ENCODE measurements around the gene TNKS1BP1.
"Not testable (repeated sequence)": the region's sequence is repeated elsewhere in the genome, so short reads cannot be mapped to it uniquely, and the experiment has no call there.

Gene TNKS1BP1

GRCh38 chr11:57310630-57311086, 14.1 kb downstream of the TNKS1BP1 start:
- DNase-seq = no peak

- DNase-seq = no peak
Observed at GRCh38 chr11:57310091-57310490, 14.7 kb downstream of the TNKS1BP1 start.

DNA sequence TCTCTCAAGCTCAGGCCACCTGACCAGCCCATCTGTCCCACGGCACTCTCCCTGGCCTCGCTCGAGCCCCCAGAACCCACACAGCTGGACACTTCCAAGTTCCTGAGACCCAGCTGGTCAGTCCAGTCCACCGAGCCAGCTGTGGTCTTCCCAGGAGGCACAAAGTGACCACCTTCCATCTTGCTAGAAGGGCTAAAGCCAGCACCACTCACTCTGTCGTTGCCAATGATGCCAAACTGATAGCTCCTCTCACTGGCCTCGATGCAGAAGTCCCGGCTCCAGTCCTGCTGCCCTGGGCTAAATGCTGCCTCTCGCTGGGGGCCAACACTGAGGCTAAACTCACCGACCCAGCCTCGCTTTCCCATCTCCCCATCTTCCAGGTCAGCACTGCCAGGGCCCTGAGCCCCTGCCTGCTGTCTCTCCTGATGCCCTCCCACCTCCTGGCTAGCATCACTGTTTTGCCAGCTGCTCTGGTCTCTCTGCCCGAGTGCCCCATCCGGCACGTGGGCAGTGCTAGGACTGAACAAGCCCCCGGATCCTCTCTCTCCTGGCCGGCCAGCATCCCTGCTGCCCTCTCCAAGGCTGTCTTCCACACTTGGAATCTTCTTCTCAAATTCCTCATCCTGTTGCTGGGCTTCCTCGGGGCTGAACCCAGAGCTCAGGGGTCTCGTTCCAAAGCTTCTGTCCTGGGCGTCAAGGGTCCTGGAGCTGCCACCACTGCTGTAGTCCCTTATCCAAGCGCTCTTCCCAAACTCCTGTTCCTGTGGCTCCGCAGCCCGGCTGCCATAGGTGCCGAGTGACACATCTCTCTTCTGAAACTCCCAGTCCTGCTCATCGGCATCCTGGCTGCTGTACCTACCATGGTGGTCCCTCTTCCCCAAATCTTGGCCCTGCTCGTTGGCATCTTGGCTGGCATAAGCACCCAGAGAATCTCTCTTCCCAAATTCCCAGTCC, 15.4 kb downstream of the TNKS1BP1 start:
- no peak for DNase-seq

DNA sequence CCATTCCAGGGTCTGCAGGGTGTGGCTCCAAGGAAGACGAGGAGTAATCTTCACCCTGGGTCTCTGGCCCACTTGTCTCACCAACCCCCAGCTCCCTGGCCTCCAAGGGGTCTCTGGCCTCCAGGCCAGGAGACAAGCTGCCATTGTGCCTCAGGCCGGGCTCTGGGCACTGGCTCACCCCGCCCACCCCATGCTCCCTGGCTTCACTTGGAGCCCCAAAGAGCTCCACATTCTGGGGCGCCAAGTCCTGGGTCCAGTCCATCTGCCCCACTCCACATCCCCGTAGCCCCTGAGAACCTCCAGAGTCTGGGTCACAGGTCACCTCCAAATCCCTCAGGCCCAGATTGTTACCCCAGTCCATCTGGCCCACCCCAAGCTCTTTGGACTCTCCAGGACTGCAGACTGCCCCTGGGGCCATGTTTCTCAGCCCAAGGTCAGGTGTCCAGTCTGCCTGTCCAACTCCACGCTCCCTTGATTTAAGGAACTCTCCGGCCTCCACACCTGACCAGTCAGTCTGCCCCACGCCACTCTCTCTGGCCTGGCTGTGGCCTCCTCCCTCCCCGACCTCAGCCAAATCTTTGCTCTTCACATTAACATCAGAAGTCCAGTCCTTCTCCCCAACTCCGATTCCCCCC, 16.2 kb downstream of the TNKS1BP1 start:
- no peak for DNase-seq

- no peak for DNase-seq
Observed at GRCh38 chr11:57307666-57308270, 17.0 kb downstream of the TNKS1BP1 start.

DNA sequence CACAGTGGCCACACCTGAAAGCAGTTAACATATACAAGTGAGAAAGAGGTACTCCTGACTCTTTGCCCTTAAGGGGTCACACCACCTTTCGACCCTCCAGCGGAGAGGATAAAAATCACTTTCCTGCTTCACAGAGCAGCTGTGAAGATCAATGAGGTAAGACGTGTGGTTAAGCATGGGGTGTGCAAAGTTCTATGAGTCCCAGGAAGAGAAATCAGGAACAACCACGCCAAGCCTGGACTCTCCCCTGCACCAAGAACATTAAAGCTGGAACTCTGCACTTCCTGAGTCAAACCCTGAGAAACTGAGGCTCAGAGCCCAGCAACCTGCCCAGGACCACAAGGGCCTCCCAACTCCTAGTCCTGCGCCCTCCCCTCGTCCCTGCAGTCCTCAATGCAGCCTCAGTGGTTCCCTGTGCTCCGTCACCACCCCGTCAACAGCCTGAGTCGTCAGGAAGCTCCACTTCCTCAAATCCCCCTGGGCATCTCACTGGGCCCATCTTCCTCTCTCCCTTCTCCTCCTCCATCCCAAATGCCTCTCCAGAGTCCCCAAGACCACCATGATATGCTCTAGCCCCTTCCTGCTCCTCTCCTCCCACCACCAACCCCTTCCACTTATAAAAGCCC, 17.7 kb downstream of the TNKS1BP1 start:
- DNase-seq = no peak

DNA sequence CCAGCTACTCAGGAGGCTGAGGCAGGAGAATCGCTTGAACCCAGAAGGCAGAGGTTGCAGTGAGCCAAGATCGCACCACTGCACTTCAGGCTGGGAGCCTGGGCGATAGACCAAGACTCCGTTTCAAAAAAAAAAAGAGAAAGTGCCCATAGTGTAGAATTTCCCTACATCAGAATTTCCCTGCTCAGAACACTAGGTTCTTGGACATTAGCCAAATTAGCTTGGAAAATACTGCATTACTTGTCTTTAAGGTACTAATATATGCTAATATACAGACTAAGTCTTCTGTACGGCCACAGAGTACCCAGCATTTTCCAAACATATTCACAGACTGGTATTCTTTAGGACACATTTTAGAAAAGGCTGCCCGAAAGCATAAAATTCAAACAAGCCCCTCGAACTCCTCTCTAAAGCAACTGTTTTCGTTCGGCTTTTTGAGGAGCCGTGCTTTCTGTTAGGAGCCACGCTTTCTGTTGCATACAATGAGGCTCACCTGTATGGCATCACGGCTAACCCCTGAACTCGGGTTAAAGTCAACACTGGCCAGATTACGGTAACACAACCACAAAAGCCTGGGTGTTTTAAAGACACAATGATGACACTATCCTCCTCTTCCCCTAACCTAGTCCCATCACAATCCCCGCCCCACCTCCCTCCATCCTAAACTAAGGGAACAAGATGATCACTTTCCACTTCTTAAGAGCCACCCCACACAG, 18.4 kb downstream of the TNKS1BP1 start:
- no peak for DNase-seq

DNA sequence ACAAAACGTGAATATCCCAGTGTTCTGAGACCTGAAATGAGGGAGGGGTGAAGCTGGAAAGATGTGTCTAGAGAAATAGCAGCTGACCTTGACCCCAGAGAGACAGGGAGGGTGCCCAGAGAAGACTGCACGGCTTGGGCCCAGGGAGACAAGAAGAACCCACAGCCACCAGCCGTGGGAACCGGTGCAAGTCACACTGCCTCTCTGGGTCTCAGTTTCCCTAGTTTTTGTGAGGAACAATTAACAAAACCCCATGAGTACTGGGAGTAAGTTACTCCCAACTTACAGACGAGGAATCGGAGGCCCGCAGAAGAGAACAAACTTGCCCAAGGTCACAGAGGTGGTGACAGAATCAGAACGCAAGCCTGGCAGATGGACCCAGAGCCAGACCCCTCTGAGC, 19.2 kb downstream of the TNKS1BP1 start:
- DNase-seq = no peak

DNA sequence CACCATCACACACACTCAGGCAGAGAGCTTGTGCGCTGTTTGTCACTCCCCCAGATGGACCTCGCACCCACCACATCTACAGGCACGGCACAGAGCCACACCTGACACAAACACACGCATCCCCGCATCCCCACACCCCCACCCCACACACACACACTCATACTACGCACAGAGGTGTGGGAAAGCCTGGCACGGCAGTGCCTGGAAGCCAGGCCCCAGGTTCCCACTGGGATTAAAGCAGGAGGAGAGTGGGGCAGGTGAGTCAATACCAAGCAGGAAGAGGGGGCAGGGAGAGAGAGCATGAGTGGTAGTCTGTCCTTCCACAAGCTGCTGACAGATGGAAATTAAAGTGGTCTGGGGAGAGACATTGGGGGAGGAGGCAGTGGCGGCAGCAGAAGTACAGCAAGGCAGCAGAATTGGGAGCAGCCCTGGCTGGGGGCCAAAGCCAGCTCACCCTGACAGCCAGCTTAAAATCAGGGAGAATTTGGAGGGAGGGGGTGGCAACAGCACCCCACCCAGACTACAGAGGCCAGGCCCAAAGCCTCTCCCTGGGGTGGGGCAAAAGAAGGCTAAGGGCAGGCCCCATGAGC, 20.7 kb downstream of the TNKS1BP1 start:
- DNase-seq = no peak

DNA sequence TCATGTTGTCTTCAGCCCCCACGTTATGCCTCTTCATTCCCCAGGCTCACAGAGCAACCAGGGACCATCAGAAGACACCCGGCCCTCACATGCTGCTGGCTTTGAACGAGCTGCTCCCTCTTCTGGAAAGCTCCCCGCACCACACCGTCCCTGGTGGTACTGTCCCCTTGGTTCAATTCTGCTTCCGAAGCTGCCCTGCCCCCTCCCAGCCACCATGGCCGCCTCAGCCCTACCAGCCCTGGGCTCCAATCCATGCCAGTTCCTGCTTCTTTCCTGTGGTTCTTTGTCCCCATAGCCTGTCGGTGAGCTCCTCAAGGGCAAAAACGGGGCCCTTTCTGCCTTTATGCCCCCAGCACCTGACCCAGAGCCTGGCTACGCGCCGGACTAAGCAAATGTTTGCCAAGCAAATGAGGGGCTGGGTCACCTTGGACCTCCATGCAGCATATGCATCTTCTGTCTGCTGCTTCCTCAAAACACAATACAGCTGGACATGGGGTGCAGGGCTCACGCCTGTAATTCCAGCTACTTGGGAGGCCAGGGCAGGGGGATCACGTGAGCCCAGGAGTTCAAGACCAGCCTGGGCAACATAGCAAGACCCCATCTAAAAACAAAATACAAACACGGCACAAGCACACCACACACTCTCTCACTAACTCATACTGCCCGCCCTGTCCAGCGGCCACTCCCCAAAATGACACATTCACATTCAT, 21.3 kb downstream of the TNKS1BP1 start:
- no peak for DNase-seq

GRCh38 chr11:57302489-57302888, 22.3 kb downstream of the TNKS1BP1 start:
- DNase-seq = no peak

GRCh38 chr11:57301711-57302423, 22.9 kb downstream of the TNKS1BP1 start:
- no peak for DNase-seq

DNA sequence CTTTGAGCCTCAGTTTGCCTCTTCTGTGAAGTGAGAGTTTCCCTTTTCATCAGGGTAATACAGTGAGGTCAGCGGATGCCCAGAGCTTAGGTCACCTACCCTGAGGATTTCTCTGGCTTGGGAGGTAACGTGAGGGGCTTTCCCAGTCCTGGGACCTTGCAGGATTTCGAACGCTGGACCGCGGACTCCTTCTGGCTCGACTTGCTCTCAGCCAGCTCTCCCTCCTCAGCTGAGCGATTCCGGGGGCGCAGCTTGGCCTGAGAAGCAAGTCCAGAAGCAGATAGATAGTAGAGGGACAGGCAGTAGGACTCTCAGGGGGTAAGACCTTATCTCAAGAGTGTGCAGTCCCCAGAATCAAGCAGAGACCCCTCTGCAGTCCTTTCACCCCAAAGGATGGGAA, 24.0 kb downstream of the TNKS1BP1 start:
- DNase-seq = no peak

DNA sequence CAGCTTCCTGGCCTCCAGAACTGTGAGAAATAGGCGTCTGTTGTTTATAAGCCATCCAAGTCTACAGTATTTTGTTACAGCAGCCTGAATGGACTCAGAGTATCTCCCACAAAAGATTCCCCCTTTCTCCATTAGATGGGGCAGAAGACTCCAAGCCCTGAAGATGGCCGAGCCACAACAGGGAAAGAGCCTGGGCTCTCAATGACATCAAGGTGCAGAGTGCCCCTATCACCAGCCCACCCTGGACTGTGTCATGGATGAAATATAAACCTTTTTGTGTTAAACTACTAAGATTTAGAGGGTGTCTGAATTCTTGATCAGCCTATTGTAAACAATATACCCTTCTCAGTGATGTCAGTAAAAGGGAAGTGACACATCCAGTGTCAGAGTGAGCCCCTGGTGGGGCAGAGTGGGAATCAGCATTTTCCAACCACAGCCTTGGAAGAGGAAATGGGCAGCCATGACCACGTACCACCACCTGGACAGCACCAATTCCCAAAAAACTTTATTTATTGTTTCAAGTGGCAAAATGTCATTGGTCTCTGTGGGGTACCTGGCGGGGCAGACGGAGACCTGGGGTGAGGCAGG, 25.5 kb downstream of the TNKS1BP1 start:
- no peak for DNase-seq

GRCh38 chr11:57297221-57297620, 27.5 kb downstream of the TNKS1BP1 start:
- DNase-seq = no peak

- DNase-seq = not testable (repeated sequence)
Observed at GRCh38 chr11:57296205-57296604, 28.5 kb downstream of the TNKS1BP1 start.

- no peak for DNase-seq
Observed at GRCh38 chr11:57294225-57295131, 30.3 kb downstream of the TNKS1BP1 start.

DNA sequence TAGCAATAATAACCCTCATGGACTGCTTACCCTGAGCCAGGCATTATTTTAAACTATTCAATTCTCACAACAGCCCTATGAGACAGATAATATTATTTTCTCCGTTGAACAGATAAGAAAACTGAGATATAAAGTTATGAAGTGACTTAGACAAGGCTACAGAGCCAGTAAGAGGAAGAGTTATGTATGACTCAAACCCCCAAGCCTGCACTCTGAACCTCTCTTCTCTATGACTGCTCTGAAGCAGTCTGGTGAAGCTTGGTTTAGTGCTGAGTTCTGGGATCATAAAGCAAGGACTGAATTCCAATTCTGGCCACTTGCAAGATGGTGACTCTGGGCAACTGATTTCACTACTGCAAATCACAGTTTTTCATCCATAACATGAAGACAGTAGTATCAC, 34.5 kb downstream of the TNKS1BP1 start:
- no peak for DNase-seq

All from GDM1 (cell line).